AG20443 (cell line): ENCODE results near the gene SIPA1L3.

ENCODE experiments used
- DNase-seq: peaks from one replicate; pipeline ENCODE4 v3.0.0; 2012; ENCODE audit warnings: low spot score, mixed read lengths

The SIPA1L3 gene

GRCh38 chr19:38193445-38193844 is 286.4 kb downstream of the SIPA1L3 start:
- no peak for DNase-seq

GRCh38 chr19:38194061-38194701 is 287.2 kb downstream of the SIPA1L3 start:
- no peak for DNase-seq

GRCh38 chr19:38195237-38195636 is 288.2 kb downstream of the SIPA1L3 start:
- no peak for DNase-seq

GRCh38 chr19:38196245-38196837 is 289.3 kb downstream of the SIPA1L3 start:
- no peak for DNase-seq

- no peak for DNase-seq
Observed at GRCh38 chr19:38196948-38197656, 290.1 kb downstream of the SIPA1L3 start.

- DNase-seq = no peak
Observed at GRCh38 chr19:38197937-38198704, 291.1 kb downstream of the SIPA1L3 start.

- no peak for DNase-seq
Observed at GRCh38 chr19:38199340-38199739, 292.3 kb downstream of the SIPA1L3 start.

- no peak for DNase-seq
Observed at GRCh38 chr19:38201731-38202130, 294.7 kb downstream of the SIPA1L3 start.

GRCh38 chr19:38202504-38202903 is 295.5 kb downstream of the SIPA1L3 start:
- no peak for DNase-seq

- no peak for DNase-seq
Observed at GRCh38 chr19:38203197-38203596, 296.2 kb downstream of the SIPA1L3 start.

GRCh38 chr19:38204096-38204495 is 297.1 kb downstream of the SIPA1L3 start:
- no peak for DNase-seq

GRCh38 chr19:38204728-38205127 is 297.7 kb downstream of the SIPA1L3 start:
- DNase-seq = no peak

- no peak for DNase-seq
Observed at GRCh38 chr19:38206006-38206745, 299.2 kb downstream of the SIPA1L3 start.

GRCh38 chr19:38206928-38207327 is 299.9 kb downstream of the SIPA1L3 start:
- no peak for DNase-seq

- DNase-seq = no peak
Observed at GRCh38 chr19:38207543-38207942, 300.5 kb downstream of the SIPA1L3 start.

GRCh38 chr19:38208571-38208970 is 301.6 kb downstream of the SIPA1L3 start:
- no peak for DNase-seq

- no peak for DNase-seq
Observed at GRCh38 chr19:38209152-38209551, 302.1 kb downstream of the SIPA1L3 start.

GRCh38 chr19:38209671-38210457 is 302.9 kb downstream of the SIPA1L3 start:
- DNase-seq = peak; percentile 75

GRCh38 chr19:38210458-38210987 is 303.5 kb downstream of the SIPA1L3 start:
- DNase-seq = peak; percentile 41

GRCh38 chr19:38211151-38211591 is 304.2 kb downstream of the SIPA1L3 start:
- no peak for DNase-seq

GRCh38 chr19:38211766-38212165 is 304.8 kb downstream of the SIPA1L3 start:
- DNase-seq = no peak
